ENCODE results near the gene ABCF1.

Gene ABCF1

GRCh38 chr6:30601815-30602641, 30.8 kb downstream of the ABCF1 start:
- no peak for DNase-seq

- no peak for DNase-seq
Measured at GRCh38 chr6:30603961-30604360, 32.7 kb downstream of the ABCF1 start.

GRCh38 chr6:30610065-30610464, 38.8 kb downstream of the ABCF1 start:
- DNase-seq = no peak

- DNase-seq = no peak
Measured at GRCh38 chr6:30611150-30611855, 40.1 kb downstream of the ABCF1 start.

- no peak for DNase-seq
Measured at GRCh38 chr6:30611856-30612194, 40.6 kb downstream of the ABCF1 start.

- no peak for DNase-seq
Measured at GRCh38 chr6:30612213-30612612, 41.0 kb downstream of the ABCF1 start.

DNA sequence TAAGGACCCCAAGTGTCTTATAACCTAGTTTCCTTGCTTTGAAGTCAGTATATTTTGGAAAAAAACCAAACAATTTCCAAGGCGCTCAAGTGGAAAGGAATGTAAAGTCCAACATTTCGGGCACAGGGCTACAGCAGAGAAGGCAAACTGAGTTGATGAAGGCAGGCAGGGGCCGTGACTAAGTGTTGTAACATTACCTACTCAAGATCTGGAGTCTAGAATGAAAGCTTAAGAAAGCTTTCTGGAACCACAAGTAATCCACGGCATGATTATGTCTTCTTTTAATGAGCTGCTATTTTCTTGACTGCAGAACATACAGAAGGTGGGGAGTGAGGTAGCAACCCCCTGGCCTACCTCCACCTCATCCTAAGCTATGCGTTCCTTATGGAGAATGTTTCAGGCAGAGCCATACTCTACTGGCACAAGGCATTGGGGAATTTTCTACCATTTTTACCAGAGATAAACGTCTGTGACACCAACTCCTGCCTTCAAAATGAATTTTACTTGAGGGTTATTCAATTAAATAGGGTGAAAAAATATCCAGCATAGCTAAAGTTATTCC, 41.5 kb downstream of the ABCF1 start:
- no peak for DNase-seq

DNA sequence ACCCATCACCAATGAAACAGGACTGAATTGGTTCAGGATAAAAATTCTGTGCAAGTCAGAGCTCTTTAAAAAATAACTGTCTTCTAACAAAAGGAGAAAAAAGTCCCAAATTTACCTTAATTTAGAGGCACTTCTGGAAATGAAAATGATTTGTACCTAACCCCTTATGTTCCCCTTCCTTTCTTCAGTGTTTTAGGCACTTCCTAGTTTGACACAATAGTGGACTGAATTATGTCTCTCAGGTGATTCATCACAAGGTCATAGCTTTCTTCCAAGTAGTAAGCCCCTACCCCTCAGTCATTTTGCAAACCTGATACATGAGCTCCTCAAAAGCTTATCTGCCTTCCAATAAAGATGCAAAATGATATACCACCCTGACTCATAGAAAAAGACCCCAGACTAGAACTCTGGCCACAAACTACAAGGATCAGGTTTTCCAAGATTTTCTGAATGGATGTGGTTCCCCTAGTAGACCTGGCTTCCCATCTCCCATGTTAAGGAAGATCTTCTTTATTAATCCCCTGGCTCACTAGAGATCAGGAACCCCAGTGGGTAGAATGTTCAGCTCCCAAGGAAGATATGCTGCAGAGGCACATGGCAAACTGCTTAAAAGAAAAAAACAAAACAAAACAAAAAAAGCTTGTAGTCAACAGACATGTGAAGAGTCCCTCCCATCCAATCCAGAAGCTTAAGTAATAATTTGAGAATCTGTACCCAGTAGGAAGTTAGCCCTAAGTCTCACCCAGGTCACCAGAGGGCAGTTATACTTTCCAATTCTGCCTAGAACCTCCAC, 42.2 kb downstream of the ABCF1 start:
- no peak for DNase-seq

DNA sequence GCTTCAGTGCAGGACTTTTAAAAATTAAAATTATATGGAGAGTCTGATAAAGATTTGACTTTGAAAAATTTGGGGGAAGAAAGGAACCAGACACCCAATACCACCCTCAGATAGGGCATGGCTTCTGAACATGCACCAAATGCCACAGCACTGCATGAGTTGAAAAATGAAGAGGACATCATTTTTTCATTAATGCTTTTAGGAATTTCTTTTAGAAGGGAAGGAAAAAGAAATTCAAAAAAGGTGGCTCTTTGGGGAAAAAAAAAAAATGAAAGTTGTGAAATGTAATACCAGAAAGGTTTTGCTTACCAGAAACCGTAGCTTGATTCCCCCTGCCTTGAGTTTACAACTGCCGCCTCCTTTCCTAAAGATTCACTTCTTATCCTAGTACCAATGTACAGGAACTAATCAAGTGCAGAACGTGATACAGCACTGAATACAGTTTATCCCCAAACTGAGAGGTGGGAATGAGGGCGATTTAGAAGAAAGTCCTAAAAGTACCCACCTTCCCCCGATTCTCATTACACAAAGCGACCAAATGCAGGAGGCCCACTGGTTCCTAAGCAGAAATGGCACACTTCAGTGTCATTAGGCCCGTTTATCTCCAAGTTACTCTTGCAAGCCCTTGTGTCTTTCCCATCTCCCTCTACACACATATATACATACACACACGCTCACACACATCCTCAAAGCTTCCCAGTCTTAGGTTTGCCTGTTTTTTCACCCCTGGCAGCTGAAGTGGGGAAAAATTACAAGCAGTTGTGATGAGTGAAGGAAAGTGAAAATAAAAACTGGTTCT, 43.0 kb downstream of the ABCF1 start:
- DNase-seq = no peak

- DNase-seq = peak; percentile 96
Measured at GRCh38 chr6:30614843-30615218, 43.6 kb downstream of the ABCF1 start.

DNA sequence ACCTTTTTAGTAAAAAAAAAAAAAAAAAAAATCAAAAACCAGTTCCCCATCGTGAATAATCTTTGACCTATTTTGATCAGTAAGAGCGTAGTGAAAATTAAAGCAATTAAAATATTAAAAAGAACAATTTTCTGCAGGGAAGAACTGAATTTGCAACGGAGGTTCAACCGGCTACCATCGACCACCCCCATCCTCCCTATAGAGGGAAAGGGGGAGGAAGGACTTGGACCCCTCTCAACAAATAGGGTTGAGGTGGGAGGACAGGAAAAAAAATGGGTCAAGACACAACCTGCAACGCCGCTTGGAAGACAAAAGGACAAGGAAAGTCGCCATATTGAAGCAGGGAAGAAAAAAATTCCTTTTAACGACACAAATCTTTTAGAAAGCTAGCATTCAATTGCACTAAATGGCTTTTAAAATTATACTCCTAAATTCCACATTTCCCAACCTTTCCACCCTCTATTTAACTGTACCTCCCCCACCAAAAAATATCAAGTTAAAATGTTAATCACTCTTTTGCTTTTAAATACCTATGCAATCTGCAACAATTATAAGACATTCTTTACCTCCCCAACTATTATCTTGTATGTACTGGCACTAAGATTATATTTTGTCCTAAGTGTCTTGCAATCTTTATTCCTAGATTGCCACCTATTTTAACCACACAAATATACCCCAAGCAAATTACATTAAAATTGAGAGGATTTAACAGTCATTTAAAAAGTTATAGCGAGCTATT, 44.1 kb downstream of the ABCF1 start:
- peak; percentile 51 for DNase-seq

- no peak for DNase-seq
Measured at GRCh38 chr6:30615958-30616810, 44.9 kb downstream of the ABCF1 start.

DNA sequence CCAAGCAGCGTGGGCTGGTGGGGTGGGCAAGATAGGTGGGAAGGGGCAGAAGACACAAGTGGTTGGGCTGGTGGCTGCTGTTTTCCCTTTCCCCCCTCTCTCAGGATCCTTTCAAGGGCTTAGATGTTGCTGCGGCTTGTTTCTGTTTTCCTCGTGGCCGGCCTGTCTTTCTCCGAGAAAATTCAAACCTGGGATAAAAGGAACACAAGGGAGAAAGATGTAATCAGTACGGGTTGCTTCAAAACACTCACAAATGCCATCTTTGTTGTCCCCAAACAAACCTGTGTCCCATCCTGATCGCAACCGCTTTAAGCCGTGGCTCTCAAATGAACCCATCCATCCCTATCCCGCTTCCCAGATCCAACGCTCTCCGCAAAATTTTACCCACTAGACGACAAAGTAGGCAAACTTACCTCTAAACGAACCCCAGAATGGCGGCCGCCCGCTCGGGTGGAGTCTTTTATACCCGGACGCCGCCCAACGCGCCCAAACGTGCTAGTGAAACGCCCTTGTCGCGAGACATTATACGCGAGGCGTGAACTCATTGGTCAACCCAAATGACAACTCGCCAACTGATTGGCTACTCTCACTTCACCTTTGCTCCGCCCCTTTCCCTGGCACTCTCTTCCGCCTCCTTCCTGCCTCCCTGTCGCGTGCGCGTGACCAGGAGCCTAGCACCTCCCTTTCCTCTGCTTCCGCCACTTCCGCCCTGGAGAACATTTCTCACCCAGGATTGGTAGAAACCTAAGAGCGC, 45.7 kb downstream of the ABCF1 start, which contains the start of gene PPP1R10:
Gene PPP1R10 (minus strand): TSS at position 433 of the 754 bp plus-strand sequence. CDS start 7,299 bp downstream, outside the sequence.
- peak; percentile 99 for DNase-seq

GRCh38 chr6:30617565-30618269, 46.5 kb downstream of the ABCF1 start, which contains the start of gene MRPS18B:
MRPS18B (plus strand) TSS chr6:30617840; CDS start chr6:30617866, 26 bp downstream.
- peak; percentile 93 for DNase-seq

- no peak for DNase-seq
Measured at GRCh38 chr6:30618270-30618797, 47.1 kb downstream of the ABCF1 start.

DNA sequence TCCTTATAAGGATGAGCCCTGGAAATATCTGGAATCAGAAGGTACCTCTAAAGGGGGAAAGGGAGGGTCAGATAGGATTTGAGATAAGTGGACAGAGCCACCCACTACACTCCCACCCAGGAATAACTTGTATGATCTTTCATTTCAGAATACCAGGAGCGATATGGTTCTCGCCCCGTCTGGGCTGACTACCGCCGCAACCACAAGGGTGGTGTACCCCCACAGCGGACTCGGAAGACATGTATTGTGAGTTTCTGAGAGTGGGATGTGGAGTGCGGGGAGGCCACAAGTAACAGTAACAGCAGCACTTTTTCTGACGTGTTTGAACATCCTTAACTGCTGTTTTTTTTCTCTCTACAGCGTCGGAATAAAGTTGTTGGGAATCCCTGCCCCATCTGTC, 48.3 kb downstream of the ABCF1 start:
- DNase-seq = no peak

DNA sequence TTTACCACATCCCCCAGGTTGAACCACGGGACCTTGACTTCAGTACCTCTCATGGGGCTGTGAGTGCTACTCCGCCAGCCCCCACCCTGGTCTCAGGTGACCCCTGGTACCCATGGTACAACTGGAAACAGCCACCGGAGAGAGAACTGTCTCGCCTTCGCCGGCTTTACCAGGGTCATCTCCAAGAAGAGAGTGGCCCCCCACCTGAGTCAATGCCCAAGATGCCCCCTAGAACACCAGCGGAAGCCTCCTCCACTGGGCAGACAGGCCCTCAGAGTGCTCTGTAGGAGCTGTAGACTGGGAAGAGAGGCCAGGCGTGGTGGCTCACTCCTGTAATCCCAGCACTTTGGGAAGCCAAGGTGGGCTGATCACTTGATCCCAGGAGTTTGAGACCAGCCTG, 54.3 kb downstream of the ABCF1 start:
- DNase-seq = no peak

GRCh38 chr6:30626484-30627366, 55.5 kb downstream of the ABCF1 start, which contains the start of gene ATAT1:
ATAT1 (plus strand) TSS chr6:30626874.
- peak; percentile 82 for DNase-seq

Data from COR-L47 (cell line).